HG02870 (cell line): ENCODE results near the gene ADH1A.
"Not testable (repeated sequence)": the region's sequence is repeated elsewhere in the genome, so short reads cannot be mapped to it uniquely, and the experiment has no call there.

Source experiments
- ATAC-seq: cut with Tn5 transposase; IDR thresholded peaks from one replicate; pipeline ENCODE4 v1.9.1; 2021; ENCODE audit warnings: mild to moderate bottlenecking, moderate library complexity; ENCODE audit not compliant: unreplicated experiment

The ADH1A gene

GRCh38 chr4:99290848-99291786 is at the start of gene ADH1A:
TSS of gene ADH1A (minus strand) at chr4:99290985. CDS start at chr4:99290914, 71 bp downstream.
- no peak for ATAC-seq

DNA sequence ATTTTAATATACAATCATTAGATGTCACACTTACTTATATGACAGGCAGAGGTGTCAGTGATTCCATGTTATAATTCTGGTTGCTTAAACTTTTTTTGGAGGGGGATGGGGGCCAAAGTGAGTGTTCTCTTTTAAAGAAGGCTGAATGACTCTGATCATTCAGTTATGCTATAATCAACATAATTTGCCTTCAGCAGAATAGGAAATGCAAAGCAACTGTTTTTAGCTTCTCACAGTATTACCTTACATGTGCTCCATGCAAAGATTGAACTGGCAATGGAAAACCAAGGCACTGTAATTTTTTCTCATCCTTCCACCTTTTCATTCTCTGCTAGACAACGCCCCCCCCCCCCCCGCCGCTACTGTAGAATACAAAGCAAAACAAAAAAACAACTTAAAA is 48.4 kb upstream of the ADH1A start:
- ATAC-seq: no peak

- no peak for ATAC-seq
Observed at GRCh38 chr4:99336553-99336952, 45.8 kb upstream of the ADH1A start.

GRCh38 chr4:99334880-99335279 is 44.1 kb upstream of the ADH1A start:
- ATAC-seq: no peak

- no peak for ATAC-seq
Observed at GRCh38 chr4:99330648-99331047, 39.9 kb upstream of the ADH1A start.

DNA sequence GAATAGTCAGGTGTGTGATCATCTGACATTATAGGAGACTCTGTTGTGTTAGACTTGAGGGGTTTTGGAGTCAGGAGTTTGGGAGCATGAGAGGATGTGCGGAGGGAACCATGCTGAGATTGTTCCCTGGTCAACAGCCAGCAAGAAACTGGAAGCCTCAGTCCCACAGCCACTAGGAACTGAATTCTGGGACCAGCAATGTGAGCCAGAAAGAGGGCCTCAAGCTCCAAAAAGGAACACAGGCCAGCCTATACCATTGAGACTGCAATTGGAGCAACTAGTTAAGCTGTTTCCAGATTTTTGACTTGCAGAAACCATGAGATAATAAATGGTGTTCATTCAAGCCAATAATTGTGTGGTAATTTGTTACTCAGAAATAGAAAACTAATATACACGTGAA is 39.1 kb upstream of the ADH1A start:
- no peak for ATAC-seq

GRCh38 chr4:99324979-99325378 is 34.2 kb upstream of the ADH1A start:
- no peak for ATAC-seq

- no peak for ATAC-seq
Observed at GRCh38 chr4:99324361-99324760, 33.6 kb upstream of the ADH1A start.

DNA sequence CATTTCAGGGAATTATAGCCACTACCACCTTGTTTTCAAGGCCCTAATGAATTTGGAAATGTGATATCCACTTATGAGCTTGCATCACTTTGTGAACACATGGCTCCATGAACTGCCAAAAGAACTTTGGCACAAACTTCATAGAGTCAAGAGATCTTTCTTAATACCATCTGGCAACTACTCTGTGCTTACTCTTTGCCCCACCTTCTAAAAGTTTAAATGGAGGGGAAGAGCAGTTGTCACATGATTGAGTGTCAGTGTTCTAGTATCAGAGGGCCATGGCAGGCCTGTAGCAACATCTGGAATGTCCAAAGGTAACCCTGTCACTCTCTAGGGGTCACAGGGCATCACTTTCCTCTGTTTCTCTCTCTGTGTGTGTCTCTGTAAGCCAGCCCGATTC is 33.0 kb upstream of the ADH1A start:
- no peak for ATAC-seq

DNA sequence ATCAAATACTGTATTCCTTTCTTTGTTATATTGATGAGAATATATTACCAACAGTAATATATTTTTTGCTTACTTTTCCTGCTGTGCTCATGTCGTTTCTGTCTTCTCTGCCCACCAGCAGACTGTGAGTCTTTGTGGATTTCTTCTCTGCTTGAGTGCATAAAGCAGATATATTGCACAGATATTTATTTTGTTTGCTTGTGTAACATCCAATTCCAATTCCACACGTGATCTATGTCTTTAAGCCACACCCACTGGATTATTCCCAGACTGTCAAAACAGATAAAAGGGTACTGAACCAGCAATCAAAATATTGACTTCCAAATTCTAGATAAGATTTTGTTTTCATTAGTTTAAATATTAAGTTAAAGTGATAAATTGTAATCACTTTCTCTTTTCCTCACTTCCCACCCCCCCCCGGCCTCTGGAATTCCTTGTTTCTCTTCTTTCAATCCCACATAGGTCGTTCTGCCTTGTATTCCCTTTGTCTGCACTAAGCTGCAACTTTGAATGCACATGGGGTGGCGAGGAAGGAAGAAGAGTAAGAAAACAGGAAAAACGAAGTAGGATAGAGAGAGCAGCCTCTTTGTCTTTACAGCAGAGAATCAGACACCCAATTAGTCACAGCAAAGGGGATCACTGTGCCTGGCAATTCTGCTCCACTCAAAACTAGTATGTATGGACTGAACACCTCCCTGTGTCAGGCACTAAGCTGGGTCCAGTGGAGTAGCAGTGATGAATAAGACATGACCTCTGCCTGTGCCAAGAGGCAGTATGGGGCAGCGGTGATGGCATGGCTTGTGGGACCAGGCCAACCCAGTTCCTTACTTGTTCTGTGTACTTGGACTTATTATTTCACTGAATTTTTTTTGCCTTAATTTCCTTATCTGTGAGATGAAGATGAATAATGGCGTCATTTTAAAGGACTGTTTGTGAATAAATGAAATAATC is 30.7 kb upstream of the ADH1A start, which contains the start of gene ADH1B:
Gene ADH1B (minus strand): TSS at position 161 of the 951 bp plus-strand sequence. CDS start 70 bp downstream, at position 91.
- ATAC-seq: no peak

- not testable (repeated sequence) for ATAC-seq
Observed at GRCh38 chr4:99317811-99318210, 27.0 kb upstream of the ADH1A start.

DNA sequence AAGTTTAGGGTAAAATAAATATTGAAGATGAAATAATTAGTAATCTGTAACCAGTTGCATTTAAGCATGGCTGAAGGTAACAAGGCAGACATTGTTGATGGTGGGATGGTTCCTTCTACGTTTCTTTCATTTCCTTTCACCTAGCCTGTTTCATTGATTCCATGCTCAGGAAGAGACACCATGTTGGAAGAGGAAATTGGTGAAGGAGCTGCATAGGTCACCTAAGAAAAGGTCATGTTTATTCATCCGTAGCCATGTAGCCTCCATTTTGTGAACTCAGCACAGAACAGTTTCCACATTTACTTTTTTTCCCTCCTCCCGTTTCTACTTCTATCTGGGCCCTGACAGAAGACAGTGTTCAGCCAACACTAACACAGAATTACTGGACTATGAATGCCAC is 26.6 kb upstream of the ADH1A start:
- no peak for ATAC-seq

DNA sequence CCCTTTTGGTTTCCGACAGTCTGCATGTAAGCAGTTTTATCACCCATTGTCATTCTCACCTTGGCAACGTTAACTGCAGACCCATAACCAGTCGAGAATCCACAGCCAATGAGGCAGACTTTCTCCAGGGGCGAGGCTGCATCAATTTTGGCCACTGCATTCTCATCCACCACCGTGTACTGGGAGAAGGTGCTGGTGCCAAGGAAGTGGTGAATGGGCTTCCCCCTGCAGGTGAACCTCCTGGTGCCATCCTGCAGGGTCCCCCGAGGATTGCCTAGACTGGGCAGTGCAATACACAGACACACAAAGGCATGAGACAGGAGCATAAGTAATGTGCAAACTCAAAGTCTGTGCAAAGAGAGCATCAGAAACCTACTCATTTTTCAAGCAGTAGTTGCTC is 25.1 kb upstream of the ADH1A start:
- no peak for ATAC-seq

DNA sequence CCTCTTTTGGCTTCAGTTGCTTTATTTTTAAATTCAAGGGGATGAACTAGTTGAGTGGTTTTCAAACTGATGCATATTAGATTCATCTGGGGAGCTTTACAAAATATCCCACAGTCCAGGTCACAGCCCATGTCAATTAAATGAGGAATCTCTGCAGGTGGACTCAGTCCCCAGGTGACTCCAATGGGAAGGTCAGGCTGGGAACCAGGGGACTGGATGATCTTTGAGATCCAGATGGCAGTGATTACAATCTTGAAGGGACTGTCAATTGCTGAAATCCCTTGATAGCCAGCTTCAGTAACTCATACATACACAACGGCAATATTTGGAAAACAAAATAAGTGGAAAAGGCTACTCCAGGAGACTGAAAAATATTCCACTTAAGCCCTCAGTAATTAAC is 23.4 kb upstream of the ADH1A start:
- no peak for ATAC-seq

DNA sequence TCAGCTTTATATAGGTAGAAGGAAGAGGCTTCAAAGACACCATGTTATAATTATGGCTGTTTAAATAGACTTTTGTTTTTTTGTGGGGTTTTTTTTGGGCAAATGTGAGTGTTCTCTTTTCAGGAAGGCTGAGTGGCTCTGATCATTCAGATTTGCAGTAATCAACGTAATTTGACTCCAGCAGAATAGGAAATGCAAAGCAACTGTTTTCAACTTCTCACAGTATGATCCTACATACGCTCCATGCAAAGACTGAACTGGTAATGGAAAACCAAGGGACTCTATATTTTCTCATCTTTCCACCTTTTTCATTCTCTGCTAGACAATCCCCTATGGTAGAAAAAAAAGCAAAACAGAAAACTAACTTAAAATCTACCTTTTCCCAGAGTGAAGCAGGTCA is 19.6 kb upstream of the ADH1A start:
- ATAC-seq: no peak

- ATAC-seq: no peak
Observed at GRCh38 chr4:99305638-99306400, 15.0 kb upstream of the ADH1A start.

DNA sequence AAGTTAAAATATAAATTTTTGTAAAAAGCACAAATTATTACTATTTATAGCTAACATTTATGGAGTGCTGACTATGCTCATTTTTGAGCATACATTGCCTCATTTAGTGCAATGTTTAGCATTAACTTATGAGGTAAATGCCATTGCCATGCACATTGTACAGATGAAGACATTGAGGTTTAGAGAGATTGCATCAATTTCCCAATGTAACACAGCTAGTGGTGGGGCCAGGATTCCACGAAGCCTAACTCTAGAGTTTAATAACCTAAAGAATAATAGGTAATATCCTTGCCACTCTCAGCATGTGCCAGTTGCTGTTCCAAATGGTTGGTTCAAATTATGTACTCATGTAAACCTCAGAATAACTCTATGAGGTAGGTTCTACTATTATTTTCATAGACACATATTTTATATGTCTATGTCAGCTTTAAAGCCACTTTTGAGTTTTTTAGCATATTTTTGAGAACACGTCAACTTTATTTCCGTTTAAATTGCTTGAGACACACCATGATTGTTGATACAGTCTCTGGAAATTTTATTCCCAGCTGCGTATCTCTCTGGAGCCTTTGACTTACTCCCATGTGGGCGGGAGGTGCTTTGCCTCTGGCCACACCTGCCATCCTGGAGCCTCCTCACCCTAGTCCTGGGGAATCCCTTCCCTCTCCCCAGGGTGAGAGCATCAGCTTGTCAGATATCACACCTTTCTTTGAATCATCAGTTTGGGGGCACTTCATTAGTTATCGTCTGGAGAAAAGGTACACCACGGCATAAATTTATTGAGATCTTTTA is 10.8 kb upstream of the ADH1A start:
- no peak for ATAC-seq

DNA sequence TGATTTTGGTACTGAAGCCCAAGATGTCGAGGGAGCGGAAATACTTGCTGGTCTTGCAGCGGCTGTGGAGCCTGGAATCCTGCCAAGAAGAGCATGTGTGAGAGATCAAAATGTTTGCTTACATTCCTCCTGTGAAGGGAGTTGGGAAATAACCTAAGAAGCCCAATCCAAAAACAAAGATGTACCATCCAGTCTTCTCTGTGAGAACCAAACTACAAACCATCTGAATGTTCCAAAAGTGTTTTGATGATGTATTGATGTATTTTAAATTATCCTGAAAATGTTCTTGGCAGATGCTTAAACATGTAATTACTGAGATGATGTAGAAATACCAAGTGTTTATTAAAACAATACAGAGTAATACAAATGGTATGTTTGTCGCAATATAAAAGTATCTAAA is 10.1 kb upstream of the ADH1A start:
- no peak for ATAC-seq

GRCh38 chr4:99293357-99293756 is 2.6 kb upstream of the ADH1A start:
- ATAC-seq: no peak

- ATAC-seq: no peak
Observed at GRCh38 chr4:99285387-99285786, 5.4 kb downstream of the ADH1A start.
